Heart left ventricle (tissue), 13 donors: ENCODE measurements around the gene FBXW7.

Experiments
- CTCF ChIP-seq, 12 donors: fragments of 200-600 bp; sonication (generic) in 4 of 12; IDR thresholded peaks; one replicate each; pipeline versions ENCODE4 v1.5.0 to v1.8.0; 2018 to 2022; ENCODE audit warnings: antibody characterized with exemption in 12 of 12, mild to moderate bottlenecking in 5 of 12
- POLR2A ChIP-seq, 2 donors: fragments of 450-650 bp; IDR thresholded peaks; one replicate each; pipeline ENCODE4 v1.6.1; 2017; ENCODE audit warnings: antibody characterized with exemption in 2 of 2, mild to moderate bottlenecking in 2 of 2, moderate library complexity in 2 of 2
- donor health status: ischemic (EF 13 %, LVEDD 7.1; RV severe dilation, severe dysfunction).
- donor health status: DM: no; HTN: yes; CAD: no.
- donor health status: DM: no; HTN: no; CAD: no.
- donor health status: ischemic (EF 25% LVEDD 6.9; RV normal size, moderate dysfunction).
- donor health status: ischemic (EF 25% LVEDD 5.7; RV mildly dilated, moderate dysfunction).
- donor health status: ischemic (EF 35%, LVEDD 5.7; RV mildly dilated, moderate dysfunction).
- donor health status: nonischemic (EF 11% LVEDD 7.7; RV severe dilation, severe dysfunction).
- donor health status: DM: yes; HTN: yes; CAD: no.
- donor health status: PGD.
- donor health status: ischemic (EF 29% LVEDD 5.4; RV normal size, mild dysfunction).
- donor health status: nonischemic (EF 23%, LVEDD 6.1; RV moderate dilation, normal function).

DNA sequence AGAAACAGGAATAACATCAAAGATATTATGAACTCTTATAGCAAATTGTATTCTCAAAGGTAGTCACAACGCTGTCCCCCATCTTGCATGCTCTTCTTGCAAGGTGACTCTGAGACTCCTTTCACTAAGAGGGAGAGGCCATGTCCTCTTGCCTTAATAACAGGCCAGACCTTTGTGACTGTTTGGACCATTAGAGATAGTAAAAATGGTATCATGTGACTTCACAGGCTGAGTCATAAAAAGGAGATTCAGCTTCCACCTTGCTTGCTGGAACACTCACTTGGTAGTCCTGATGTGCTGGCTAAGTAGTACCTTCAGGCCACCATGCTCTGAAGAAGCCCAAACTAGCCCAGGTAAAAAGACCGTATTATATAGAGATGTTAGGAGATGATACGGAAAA lies 143.8 kb downstream of the FBXW7 start:
- TF ChIP-seq CTCF (IDR thresholded peaks at IDR 0.05) (no peak), POLR2A (IDR thresholded peaks at IDR 0.05) (no peak)
